RWPE2 (cell line): ENCODE results near the gene FETUB.

ENCODE experiments used
- ATAC-seq: fragments of 200-7000 bp; cut with Tn5 transposase; 3 replicates; pipeline ENCODE4 v1.9.1; 2021; ENCODE audit warnings: low read depth
- DNase-seq: peaks from one replicate; pipeline ENCODE4 v3.0.0-alpha.2; 2020; ENCODE audit warnings: low spot score
- H3K27ac ChIP-seq: fragments of 450-650 bp; 2 replicates; pipeline ENCODE4 v1.5.1; 2017; ENCODE audit warnings: mild to moderate bottlenecking; ENCODE audit not compliant: poor library complexity, severe bottlenecking
- H3K27me3 ChIP-seq: fragments of 250-450 bp; sonication (Bioruptor Pico); 2 replicates; pipeline ENCODE4 v1.5.1; 2021; ENCODE audit warnings: mild to moderate bottlenecking, moderate library complexity; ENCODE audit not compliant: insufficient read depth, poor library complexity, severe bottlenecking
- H3K36me3 ChIP-seq: fragments of 250-450 bp; sonication (Bioruptor Pico); 2 replicates; pipeline ENCODE4 v1.5.1; 2020; ENCODE audit warnings: low read depth, mild to moderate bottlenecking, moderate library complexity
- H3K4me1 ChIP-seq: fragments of 250-450 bp; sonication (Bioruptor Pico); 2 replicates; pipeline ENCODE4 v1.5.1; 2021; ENCODE audit warnings: mild to moderate bottlenecking, moderate library complexity; ENCODE audit not compliant: insufficient read depth, poor library complexity, severe bottlenecking
- H3K4me3 ChIP-seq: fragments of 250-450 bp; sonication (Bioruptor Pico); 2 replicates; pipeline ENCODE4 v1.5.1; 2021; ENCODE audit warnings: mild to moderate bottlenecking, moderate library complexity; ENCODE audit not compliant: severe bottlenecking
- H3K9me3 ChIP-seq: fragments of 250-450 bp; sonication (Bioruptor Pico); 2 replicates; pipeline ENCODE4 v1.5.1; 2021; ENCODE audit warnings: mild to moderate bottlenecking, moderate library complexity; ENCODE audit not compliant: severe bottlenecking
- CTCF ChIP-seq: fragments of 450-650 bp; IDR thresholded peaks from one replicate; pipeline ENCODE4 v1.5.1; 2017; ENCODE audit warnings: mild to moderate bottlenecking, moderate library complexity; ENCODE audit not compliant: poor library complexity, severe bottlenecking

The FETUB gene

GRCh38 chr3:186594591-186595113, 45.5 kb upstream of the FETUB start:
- no peak for TF ChIP-seq CTCF
- H3K4me1 ChIP-seq, result peaks cover 10% of the 10 kb centered on the region
- ATAC-seq, result no peak
- DNase-seq, result no peak
- H3K27ac ChIP-seq, result no peak overlapping the region
- no peak overlapping the region for H3K4me3 ChIP-seq
- no peaks in the 10 kb centered on the region for H3K36me3 ChIP-seq
- H3K9me3 ChIP-seq, result no peaks in the 10 kb centered on the region
- no peaks in the 10 kb centered on the region for H3K27me3 ChIP-seq

- ATAC-seq (0 out of 3 replicates have a peak, but pooled peaks have one; percentile 38), DNase-seq (no peak)
- Histone ChIP-seq H3K4me3 (no peak overlapping the region), H3K4me1 (peaks cover 4% of the 10 kb centered on the region), H3K27me3 (no peaks in the 10 kb centered on the region), H3K36me3 (no peaks in the 10 kb centered on the region), H3K9me3 (no peaks in the 10 kb centered on the region), H3K27ac (no peak overlapping the region)
- no peak for TF ChIP-seq CTCF
Measured at GRCh38 chr3:186596568-186597287, 43.5 kb upstream of the FETUB start.

GRCh38 chr3:186598108-186598784, 42.0 kb upstream of the FETUB start:
- Histone ChIP-seq H3K4me1 (peaks cover 4% of the 10 kb centered on the region), H3K27me3 (no peaks in the 10 kb centered on the region), H3K27ac (no peak overlapping the region), H3K4me3 (no peak overlapping the region), H3K36me3 (no peaks in the 10 kb centered on the region), H3K9me3 (no peaks in the 10 kb centered on the region)
- DNase-seq, result no peak
- no peak for TF ChIP-seq CTCF
- ATAC-seq, result 0 out of 3 replicates have a peak, but pooled peaks have one; percentile 12

- Histone ChIP-seq H3K9me3 (no peaks in the 10 kb centered on the region), H3K27me3 (no peaks in the 10 kb centered on the region), H3K36me3 (no peaks in the 10 kb centered on the region), H3K4me1 (peaks cover 4% of the 10 kb centered on the region), H3K4me3 (no peak overlapping the region), H3K27ac (no peak overlapping the region)
- DNase-seq (no peak), ATAC-seq (no peak)
- TF ChIP-seq CTCF, result no peak
Measured at GRCh38 chr3:186598794-186599141, 41.4 kb upstream of the FETUB start.
